SH-SY5Y (cell line): ENCODE data around the gene COG4.

Experiments used
- GATA2 ChIP-seq: IDR thresholded peaks from 2 replicates; pipeline ENCODE4 v1.6.1; 2011; ENCODE audit warnings: mild to moderate bottlenecking, low read depth, low read length
- GATA3 ChIP-seq: IDR thresholded peaks from 2 replicates; pipeline ENCODE4 v1.6.1; 2011; ENCODE audit warnings: low read depth, mild to moderate bottlenecking, low read length, moderate library complexity

Gene COG4

DNA sequence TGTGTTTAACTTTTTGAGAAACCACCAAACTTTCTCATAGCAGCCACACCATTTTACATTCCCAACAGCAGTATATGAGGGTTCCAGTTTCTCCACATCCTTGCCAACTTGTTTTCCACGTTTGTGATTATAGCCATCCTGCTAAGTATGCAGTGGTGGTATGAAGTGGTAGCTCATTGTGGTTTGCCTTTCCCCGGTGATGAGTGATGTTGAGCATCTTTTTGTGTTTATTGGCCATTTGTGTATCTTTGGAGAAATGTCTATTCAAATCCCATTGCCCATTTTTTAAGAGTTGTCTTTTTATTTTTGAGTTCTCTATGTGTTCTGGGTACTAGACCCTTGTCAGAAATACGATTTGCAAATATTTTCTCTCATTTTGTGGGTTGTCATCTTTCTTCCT, 17.6 kb upstream of the COG4 start:
- TF ChIP-seq GATA2 (no peak), GATA3 (no peak)

DNA sequence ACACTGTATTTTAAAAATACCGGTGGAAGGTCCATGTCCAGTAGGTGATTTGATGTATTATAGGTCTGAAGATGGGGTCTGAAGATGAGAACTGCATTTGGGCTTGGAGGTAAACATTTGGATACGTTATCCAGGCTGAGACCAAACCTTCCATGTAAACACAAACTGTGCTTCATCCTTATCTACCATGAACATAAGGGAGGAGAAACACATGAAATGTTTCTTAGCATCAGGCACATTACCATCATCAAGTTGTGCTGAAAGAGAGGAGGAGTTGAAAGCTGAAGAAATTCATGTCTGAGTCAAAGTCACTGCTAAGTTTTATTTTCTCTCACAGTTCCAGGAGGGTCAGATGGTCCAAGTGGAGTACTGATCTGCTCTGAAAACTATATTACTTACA, 11.6 kb upstream of the COG4 start:
- TF ChIP-seq GATA2, result no peak
- TF ChIP-seq GATA3, result no peak

DNA sequence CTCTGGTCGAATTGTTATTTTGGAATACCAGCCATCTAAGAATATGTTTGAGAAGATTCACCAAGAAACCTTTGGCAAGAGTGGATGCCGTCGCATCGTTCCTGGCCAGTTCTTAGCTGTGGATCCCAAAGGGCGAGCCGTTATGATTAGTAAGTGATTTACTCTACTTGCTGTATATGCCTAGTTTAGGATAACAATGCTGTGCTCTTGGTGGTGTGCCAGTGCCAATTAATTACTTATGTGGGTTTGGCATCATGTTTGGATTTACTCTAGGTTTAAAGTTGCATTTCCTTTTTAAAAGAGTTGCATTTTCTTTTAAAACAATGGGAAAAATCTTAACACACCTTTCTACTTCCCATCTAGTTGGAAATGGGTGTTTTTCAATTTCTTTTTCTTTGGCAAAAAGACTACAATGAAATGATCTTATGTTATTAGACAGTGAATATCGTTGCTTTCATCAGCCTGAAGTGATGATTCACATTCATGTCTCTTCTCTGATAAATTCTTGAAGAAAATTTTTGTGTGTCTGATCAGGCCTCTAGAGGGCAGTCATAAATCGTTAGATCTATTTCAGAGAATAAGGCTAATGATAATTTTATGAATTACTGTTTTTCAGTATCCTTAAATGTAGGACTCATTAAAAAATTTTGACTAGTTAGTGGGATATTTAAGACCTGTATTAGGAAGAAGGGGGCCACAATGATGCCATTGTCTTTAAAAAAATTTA, 5.9 kb upstream of the COG4 start:
- no peak for TF ChIP-seq GATA2
- TF ChIP-seq GATA3, result no peak

DNA sequence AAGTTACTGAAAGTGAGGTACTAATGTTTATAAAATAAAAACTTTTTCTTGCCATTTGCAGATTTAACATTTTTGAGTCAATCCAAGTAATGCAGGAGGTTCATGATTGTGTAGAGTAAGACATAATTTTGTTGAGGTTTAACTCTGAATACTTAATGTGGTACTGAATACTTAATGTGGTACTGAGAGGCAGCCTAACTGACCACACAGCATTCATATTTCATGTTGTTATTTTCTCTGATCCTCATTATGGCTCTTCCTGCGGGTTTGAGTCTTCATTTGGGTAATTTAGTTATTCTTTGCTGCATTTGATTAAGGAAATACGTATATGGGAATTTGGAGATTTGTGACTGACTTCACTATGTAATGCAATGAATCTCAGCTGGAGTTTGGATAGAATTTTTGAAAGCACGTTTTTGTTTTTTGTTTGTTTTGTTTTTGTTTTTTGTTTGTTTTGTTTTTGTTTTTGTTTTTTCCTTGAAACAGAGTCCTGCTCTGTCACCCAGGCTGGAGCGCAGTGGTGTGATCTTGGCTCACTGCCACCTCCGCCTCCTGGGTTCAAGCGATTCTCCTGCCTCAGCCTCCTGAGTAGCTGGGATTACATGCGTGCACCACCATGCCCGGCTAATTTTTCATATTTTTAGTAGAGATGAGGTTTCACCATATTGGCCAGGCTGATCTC, 4.1 kb upstream of the COG4 start:
- TF ChIP-seq GATA2, result no peak
- TF ChIP-seq GATA3, result no peak

DNA sequence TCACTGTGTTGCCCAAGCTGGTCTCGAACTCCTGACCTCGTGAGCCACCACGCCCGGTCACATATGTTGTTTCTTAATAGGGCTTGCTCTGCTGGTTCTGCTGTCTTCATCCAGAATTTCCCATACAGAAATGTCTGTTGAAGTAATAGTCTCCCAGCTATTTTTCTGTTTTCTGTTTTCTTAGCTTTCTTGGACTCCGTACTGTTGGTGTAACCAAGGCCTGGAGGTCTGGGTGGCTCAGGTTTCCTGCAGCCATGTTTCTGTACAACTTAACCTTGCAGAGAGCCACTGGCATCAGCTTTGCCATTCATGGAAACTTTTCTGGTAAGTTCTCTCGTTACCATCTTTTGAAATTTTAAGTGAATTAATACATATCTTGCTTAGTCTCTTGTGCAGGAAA, 3.0 kb upstream of the COG4 start:
- TF ChIP-seq GATA3 (no peak), GATA2 (no peak)

DNA sequence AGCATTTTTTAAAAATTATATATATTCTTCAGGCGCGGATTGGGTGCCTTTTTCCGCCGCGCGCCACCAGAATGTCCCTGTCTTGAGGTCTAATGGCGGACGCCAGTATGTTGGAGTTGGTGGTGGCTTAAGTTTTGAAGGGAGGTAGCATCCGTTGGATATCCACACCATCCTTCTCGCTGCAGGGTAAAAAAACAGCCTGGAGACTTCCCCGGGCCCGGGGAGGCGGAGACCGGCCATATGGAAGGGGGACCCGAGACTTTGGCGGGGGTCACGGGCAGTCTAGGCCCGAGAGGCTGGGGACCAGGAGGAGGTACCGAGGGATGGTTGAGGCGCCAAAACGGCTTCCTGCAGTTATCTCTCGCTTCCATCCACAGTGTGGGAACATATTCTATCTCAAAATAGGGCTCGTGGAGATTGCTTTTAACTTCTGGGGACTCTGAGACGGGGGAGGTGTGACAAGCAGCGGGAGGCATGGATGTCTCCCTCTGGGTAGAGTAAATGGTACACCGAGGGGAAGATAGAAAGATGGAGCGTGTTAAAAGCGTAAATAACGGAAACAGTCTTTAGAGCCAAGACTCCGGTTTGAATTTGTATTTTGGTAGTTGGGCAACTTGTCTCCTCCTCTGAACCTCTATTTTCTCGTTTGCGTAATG, 517 bp upstream of the COG4 start, which contains the start of gene SF3B3:
SF3B3 (plus strand) TSS at position 74 of the 656 bp plus-strand sequence. CDS start 2,841 bp downstream, outside the sequence.
- no peak for TF ChIP-seq GATA2
- TF ChIP-seq GATA3, result no peak

DNA sequence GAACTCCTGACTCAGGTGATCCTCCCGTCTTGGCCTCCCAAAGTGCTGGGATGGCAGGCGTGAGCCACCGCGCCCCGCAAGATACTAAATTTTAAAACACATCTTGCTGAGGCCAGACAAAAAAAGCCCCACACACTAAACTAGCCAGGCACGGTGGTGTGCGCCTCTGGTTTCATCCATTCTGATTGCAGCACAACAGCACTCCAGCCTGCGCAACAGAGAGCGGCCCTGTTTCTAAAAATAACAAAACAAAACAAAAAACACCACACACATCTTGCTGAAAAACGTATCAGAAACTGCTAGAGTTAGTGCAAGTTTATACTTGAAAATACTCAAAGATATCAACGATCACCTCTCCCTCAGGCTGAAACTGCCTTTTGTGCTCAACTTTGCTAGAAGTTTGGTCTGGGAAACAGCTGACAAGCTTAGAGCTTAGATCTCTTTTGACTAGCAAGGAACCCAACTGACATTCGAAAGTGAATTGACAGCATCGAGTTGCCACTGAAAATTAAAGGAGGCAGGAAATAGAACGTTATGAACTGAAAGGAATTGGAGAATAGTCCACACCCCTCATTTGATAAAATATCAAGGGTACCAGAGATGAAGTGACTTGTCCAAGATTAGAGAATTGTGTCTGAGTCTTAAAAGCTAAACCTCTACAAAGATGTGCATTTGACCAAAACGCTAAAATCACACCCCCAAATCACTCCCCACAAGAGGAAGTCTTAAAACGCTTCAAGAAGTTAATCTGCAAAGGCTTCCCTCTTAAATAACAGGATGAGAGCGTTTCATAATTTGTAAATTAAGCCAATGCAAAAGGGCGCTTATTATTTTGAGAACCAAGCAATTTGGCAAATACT, 908 bp downstream of the COG4 start:
- TF ChIP-seq GATA2, result no peak
- TF ChIP-seq GATA3, result no peak

DNA sequence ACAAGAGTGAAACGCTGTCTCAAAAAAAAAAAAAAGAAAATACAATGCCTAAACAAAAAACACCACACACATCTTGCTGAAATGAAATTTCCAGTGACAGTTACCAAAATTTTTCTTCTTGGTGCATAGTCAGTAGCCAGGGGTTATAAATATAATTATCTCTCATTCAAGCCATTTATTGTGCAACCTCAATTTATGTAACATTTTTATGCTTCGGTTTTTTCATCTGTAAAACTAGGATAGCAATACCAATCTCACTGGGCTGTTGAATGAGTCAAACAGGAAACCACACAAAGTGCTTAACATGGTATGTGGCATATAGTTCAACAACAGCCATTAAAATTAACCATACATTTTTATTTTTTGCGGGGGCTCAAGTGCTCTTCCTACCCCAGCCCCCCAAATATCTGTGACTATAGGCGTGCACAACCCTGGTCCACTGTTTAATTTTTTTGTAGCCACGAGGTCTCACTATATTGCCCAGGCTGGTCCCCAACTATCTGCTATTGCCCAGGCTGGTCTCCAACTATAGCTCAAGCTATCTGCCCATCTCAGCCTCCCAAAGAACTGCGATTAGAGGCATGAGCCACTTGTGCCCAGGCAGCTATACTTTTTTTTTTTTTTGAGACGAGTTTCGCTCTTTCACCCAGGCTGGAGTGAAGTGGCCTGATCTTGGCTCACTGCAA, 2.6 kb downstream of the COG4 start:
- TF ChIP-seq GATA2 (no peak), GATA3 (no peak)

DNA sequence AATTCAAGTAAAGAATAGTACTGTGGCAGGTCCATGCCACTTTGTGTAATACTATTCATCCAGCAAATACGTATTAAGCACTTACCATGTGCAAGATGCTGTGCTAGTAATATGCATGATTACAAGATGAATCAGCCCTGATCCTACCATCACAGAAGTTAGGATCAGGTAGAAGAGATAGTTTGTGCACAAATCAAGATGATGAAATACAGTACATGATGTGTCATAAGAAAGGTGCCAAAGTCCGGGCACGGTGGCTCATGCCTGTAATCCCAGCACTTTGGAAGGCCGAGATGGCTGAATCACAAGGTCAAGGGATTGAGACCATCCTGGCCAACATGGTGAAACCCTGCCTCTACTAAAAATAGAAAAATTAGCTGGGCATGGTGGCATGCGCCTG, 10.9 kb downstream of the COG4 start:
- TF ChIP-seq GATA2, result no peak
- TF ChIP-seq GATA3, result no peak

DNA sequence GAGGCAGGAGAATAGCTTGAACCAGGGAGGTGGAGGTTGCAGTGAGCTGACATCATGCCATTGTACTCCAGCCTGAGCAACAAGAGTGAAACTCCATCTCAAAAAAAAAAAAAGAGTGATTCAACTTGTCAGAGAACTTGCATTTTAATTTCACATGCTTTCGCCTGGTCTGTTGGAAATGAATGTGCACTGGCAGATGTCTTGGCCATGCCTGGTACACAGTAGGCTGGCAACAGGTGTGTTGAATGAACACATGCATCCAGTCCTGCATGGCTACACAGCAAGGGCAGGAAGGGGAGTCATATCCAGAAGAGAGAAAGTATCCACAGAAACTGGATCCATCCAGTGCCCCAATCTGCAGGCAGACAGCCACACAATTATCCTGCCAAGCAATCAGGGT, 11.5 kb downstream of the COG4 start:
- TF ChIP-seq GATA2 (no peak), GATA3 (no peak)

DNA sequence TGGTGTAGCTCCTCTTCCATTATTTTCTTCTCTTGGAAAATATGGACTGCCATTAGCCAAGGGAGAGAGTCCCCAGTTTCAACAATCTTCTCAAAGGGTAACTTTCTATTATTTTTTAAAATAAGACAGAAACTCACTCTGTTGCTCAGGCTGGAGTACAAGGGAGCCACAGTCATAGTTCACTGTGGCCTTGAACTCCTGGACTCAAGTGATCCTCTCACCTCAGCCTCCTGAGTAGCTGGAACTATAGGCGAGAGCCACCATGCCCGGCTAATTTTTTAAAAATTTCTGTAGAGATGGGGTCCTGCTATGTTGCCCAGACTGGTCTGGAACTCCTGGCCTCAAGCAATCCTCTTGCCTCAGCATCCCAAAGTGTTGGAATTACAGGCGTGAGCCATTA, 13.1 kb downstream of the COG4 start:
- TF ChIP-seq GATA3, result no peak
- no peak for TF ChIP-seq GATA2

DNA sequence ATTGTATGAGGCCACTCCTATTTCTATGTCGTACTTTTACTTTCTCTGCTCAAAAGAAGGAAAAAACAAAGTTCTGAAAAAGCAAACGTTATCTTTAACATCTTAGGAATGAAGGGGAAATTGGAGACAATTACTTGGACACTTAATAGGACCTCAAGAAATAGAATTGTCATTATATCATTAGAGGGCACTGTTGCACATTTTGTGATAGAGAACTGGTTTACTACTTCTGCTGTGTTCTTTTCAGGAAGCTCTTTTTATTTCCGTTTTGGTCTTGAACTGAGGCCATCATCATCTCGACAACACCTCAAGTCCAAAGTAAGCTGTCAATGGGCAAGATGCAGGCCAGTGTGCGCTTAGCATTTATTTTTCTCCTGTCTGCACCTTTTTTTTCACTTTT, 14.6 kb downstream of the COG4 start:
- TF ChIP-seq GATA2 (no peak), GATA3 (no peak)

DNA sequence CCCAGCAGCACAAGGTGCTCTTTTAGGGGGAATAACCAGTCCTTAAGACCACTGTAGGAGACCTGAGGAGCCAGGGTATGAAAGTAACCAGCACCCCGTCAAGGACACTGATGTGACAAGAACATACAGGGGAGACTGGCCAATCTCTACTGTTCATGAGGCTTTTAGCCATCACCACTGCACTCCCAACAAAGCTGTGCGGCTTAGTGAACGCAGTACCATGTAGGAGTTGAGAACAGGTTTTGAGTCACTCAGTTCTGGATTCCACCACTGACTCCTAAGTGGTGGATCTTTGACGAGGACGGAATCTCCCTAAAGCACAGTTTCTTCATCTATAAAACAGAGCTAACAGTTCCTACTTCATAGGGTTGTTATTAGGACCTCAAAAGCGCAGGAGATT, 26.8 kb downstream of the COG4 start:
- TF ChIP-seq GATA3 (no peak), GATA2 (no peak)

DNA sequence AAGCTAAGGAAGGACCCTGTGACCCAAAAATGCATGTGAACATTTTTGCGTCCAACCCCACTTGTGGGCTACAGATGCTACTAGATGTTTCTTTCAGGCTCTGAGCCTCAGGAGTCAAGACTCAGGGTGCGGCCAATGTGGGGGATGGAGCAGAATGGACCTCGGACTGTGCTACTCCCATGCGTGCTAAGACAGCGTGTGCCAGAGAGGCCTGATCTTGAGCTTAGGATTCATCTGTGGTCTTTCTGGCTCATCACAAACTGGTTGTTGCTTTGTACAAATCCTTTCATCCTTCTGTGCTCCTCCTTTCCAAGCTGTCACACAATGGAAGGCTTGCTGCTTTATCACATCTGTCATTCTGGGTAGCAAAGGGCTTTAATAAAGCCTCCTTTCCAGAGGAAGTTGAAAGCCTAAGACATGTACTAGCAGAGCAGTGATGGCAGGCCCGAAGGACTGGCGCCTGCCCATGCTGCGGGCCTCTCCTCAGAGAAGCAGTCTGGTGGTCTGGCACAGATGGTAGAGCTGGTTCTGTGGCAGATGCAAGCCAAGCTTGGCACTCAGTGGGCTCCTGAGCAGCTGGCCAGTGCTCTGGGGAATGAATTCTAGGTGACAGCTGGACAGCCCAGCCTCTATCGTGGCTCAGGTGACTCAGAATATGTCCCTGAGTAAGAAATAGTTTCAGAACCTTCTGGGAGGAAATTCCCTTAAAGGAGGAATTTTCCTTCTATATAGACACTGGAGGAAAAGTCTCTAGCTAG, 27.8 kb downstream of the COG4 start:
- TF ChIP-seq GATA2 (no peak), GATA3 (no peak)
